ENCODE measurements around the gene JAZF1. TPM values are rescaled to one million over a fixed set of nuclear protein-coding genes. Genes with fewer than 3 reads are reported as not detected.

JAZF1 gene
- total RNA-seq, 1 experiment from 2014 or later: 9.1 TPM

GRCh38 chr7:28005847-28006231, 174.8 kb downstream of the JAZF1 start:
- H3K27me3 Mint-ChIP-seq (ENCODE audit: low read depth): no peaks in the 10 kb centered on the region
- no peaks in the 10 kb centered on the region for H3K9me3 Mint-ChIP-seq
- no peaks in the 10 kb centered on the region for H4K20me1 ChIP-seq (ENCODE audit: control insufficient read depth, insufficient read depth, insufficient read length)
- peaks cover 0 to 2% of the 10 kb centered on the region in 2 experiments; a peak in 1 of 4 replicates for H3K4me1 Mint-ChIP-seq
- H2BK20ac ChIP-seq (ENCODE audit: low read depth, low read length, poor library complexity, severe bottlenecking): no peak overlapping the region
- no peak overlapping the region for H2BK15ac ChIP-seq (ENCODE audit: low read depth, low read length)
- TF ChIP-seq, protein P1, sequence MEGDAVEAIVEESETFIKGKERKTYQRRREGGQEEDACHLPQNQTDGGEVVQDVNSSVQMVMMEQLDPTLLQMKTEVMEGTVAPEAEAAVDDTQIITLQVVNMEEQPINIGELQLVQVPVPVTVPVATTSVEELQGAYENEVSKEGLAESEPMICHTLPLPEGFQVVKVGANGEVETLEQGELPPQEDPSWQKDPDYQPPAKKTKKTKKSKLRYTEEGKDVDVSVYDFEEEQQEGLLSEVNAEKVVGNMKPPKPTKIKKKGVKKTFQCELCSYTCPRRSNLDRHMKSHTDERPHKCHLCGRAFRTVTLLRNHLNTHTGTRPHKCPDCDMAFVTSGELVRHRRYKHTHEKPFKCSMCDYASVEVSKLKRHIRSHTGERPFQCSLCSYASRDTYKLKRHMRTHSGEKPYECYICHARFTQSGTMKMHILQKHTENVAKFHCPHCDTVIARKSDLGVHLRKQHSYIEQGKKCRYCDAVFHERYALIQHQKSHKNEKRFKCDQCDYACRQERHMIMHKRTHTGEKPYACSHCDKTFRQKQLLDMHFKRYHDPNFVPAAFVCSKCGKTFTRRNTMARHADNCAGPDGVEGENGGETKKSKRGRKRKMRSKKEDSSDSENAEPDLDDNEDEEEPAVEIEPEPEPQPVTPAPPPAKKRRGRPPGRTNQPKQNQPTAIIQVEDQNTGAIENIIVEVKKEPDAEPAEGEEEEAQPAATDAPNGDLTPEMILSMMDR (conservative IDR thresholded peaks at IDR 0.05): no peak
- no peaks in the 10 kb centered on the region for H3K36me3 Mint-ChIP-seq (ENCODE audit: insufficient read depth in 1 of 3, low read depth in 3 of 3)
- no peak overlapping the region for H2BK12ac ChIP-seq (ENCODE audit: insufficient read length, low read depth, low read length)
- H3K9me3 ChIP-seq (ENCODE audit: control insufficient read depth, low read depth, low read length): no peaks in the 10 kb centered on the region
- no peak overlapping the region for H3K56ac ChIP-seq (ENCODE audit: insufficient read length, low read depth, low read length)
- no peaks in the 10 kb centered on the region for H3K27me3 ChIP-seq (ENCODE audit: insufficient read depth, low read length)
- H3K23ac ChIP-seq (ENCODE audit: insufficient read length, low read depth, low read length): no peak overlapping the region
- no peak overlapping the region for H3K4ac ChIP-seq (ENCODE audit: low read depth, low read length)
- no peak overlapping the region for H3T11ph ChIP-seq (ENCODE audit: low read length)
- no peak overlapping the region for H3K14ac ChIP-seq (ENCODE audit: insufficient read depth, low read length)
- H4K5ac ChIP-seq (ENCODE audit: insufficient read length, low read depth, low read length): no peak overlapping the region
- no peak overlapping the region for H2BK5ac ChIP-seq (ENCODE audit: insufficient read length, low read length)
- no peak overlapping the region for H3K27ac Mint-ChIP-seq
- no peaks in the 10 kb centered on the region for H3K79me2 ChIP-seq (ENCODE audit: insufficient read depth, low read length)
- H3K79me1 ChIP-seq (ENCODE audit: insufficient read depth, low read depth, low read length, poor library complexity, severe bottlenecking): no peaks in the 10 kb centered on the region
- no CpG with 5 or more reads among the region's 1 CpG for WGBS (ENCODE audit: extremely low coverage, insufficient read length, low lambda C conversion rate)
- H3K27ac ChIP-seq (ENCODE audit: insufficient read length, low read depth, low read length): no peak overlapping the region
- H2BK120ac ChIP-seq (ENCODE audit: low read depth, low read length, poor library complexity, severe bottlenecking): no peak overlapping the region
- no peaks in the 10 kb centered on the region for H3K4me1 ChIP-seq (ENCODE audit: insufficient read depth, low read length)
- DNase-seq: no peak
- H2AFZ ChIP-seq (ENCODE audit: low read length): no peak overlapping the region
- H3K23me2 ChIP-seq (ENCODE audit: insufficient read length, low read depth, low read length, poor library complexity, severe bottlenecking): no peaks in the 10 kb centered on the region
- H2AK5ac ChIP-seq (ENCODE audit: insufficient read length, low read length): no peak overlapping the region
- no peak overlapping the region for H3K18ac ChIP-seq (ENCODE audit: insufficient read length, low read depth, low read length)
- H3K4me2 ChIP-seq (ENCODE audit: insufficient read depth, insufficient read length, low read length): no peak overlapping the region
- H4K8ac ChIP-seq (replicated peaks; ENCODE audit: insufficient read length, low read depth, low read length): no peak overlapping the region
- H3K9ac ChIP-seq (ENCODE audit: extremely low read depth, insufficient read length, low read length): no peak overlapping the region
- no peak overlapping the region for H4K91ac ChIP-seq (ENCODE audit: insufficient read length, low read depth, low read length)
- H3K4me3 Mint-ChIP-seq: no peak overlapping the region
